Panc1 (cell line): Measurements from ENCODE around the gene EBLN1.

Source experiments
- CTCF ChIP-seq: fragments of 450-650 bp; IDR thresholded peaks from 2 replicates; pipeline ENCODE4 v1.5.1; 2017; ENCODE audit warnings: mild to moderate bottlenecking
- POLR2AphosphoS5 ChIP-seq: IDR thresholded peaks from 2 replicates; pipeline ENCODE4 v1.6.1; 2012; ENCODE audit warnings: mild to moderate bottlenecking, low read depth, low read length, moderate library complexity
- TCF7L2 ChIP-seq: IDR thresholded peaks from 2 replicates; pipeline ENCODE4 v1.6.1; 2011; ENCODE audit warnings: mild to moderate bottlenecking, low read depth, low read length, inconsistent platforms

DNA sequence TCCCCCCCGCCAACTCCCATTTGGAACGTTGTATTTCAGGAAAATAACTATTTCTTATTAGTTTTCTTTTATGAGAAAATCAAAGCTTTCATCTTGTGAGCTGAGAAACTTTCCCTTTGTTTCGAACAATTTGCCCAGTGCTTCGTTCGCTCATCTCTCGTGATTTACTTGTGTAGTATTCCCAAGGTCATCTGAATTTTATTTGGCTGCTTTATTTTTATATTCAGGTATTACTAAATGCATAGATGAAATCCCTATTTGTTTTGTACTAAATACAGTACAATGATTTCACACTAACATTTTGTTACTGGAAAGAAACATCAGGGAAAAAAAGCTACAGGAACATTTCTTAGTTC lies 12.0 kb upstream of the EBLN1 start:
- TF ChIP-seq CTCF (no peak), TCF7L2 (no peak), POLR2AphosphoS5 (no peak)
